Common myeloid progenitor, CD34-positive (primary cell): Measurements from ENCODE around the gene CPA3.

Experiments
- CTCF ChIA-PET: fragments of 350-600 bp; sonication (Branson Sonifier 250); formaldehyde crosslinking; loops from one replicate; lab custom pipeline; 2021; ENCODE audit warnings: antibody characterized with exemption; lab: Charles Lee
- POLR2A ChIA-PET: fragments of 350-600 bp; sonication (Branson Sonifier 250); formaldehyde crosslinking; loops from one replicate; lab custom pipeline; 2021; ENCODE audit warnings: antibody characterized with exemption; lab: Charles Lee
- DNase-seq, 3 donors: peaks; one replicate each; pipeline versions ENCODE4 v3.0.0 to v3.0.0-alpha.2; 2013
- H3K27ac ChIP-seq, 2 experiments: 1 replicate in 1 of 2; 2 replicates in 1 of 2; pipeline ENCODE4 v1.7.0; 2013; ENCODE audit warnings: inconsistent platforms in 2 of 2, low read length in 2 of 2, mild to moderate bottlenecking in 2 of 2, low read depth in 1 of 2, moderate library complexity in 1 of 2; ENCODE audit not compliant: severe bottlenecking in 2 of 2, insufficient read depth in 1 of 2, poor library complexity in 1 of 2
- H3K27me3 ChIP-seq, 5 experiments: replicated peaks in 2 of 5; 1 replicate in 3 of 5; 2 replicates in 2 of 5; pipeline versions ENCODE4 v1.6.1 to v1.7.0; 2013; ENCODE audit warnings: low read length in 4 of 5, mild to moderate bottlenecking in 2 of 5, moderate library complexity in 2 of 5, inconsistent platforms in 1 of 5; ENCODE audit not compliant: insufficient read depth in 5 of 5, control insufficient read depth in 4 of 5
- H3K36me3 ChIP-seq, 4 experiments: 1 replicate in 2 of 4; 2 replicates in 2 of 4; pipeline versions ENCODE4 v1.6.1 to v1.7.0; 2013; ENCODE audit warnings: low read length in 3 of 4, control low read depth in 1 of 4, mild to moderate bottlenecking in 1 of 4; ENCODE audit not compliant: control insufficient read depth in 4 of 4, insufficient read depth in 4 of 4
- H3K4me1 ChIP-seq, 4 experiments: 1 replicate in 3 of 4; 2 replicates in 1 of 4; pipeline versions ENCODE4 v1.6.1 to v1.7.1; 2013; ENCODE audit warnings: low read length in 3 of 4, mild to moderate bottlenecking in 3 of 4, control low read depth in 1 of 4, inconsistent platforms in 1 of 4, moderate library complexity in 1 of 4; ENCODE audit not compliant: control insufficient read depth in 4 of 4, insufficient read depth in 4 of 4; ENCODE audit errors: control extremely low read depth in 1 of 4
- H3K4me3 ChIP-seq, 7 experiments: 1 replicate in 4 of 7; 2 replicates in 3 of 7; pipeline versions ENCODE4 v1.5.1 to v1.7.0; 2013; ENCODE audit warnings: mild to moderate bottlenecking in 7 of 7, low read length in 6 of 7, moderate library complexity in 6 of 7, inconsistent platforms in 2 of 7, low read depth in 2 of 7, control low read depth in 1 of 7; ENCODE audit not compliant: insufficient read depth in 4 of 7, control insufficient read depth in 1 of 7; ENCODE audit errors: extremely low read depth in 1 of 7
- H3K9me3 ChIP-seq, 5 experiments: 1 replicate in 4 of 5; 2 replicates in 1 of 5; pipeline versions ENCODE4 v1.6.1 to v1.7.1; 2013; ENCODE audit warnings: low read length in 4 of 5, mild to moderate bottlenecking in 2 of 5, inconsistent platforms in 1 of 5, low read depth in 1 of 5, moderate library complexity in 1 of 5; ENCODE audit not compliant: control insufficient read depth in 4 of 5, insufficient read depth in 2 of 5; ENCODE audit errors: control extremely low read depth in 1 of 5
- WGBS: methylation state at CpG from one replicate; pipeline ENCODE4 v1.1.5; 2013; ENCODE audit not compliant: insufficient coverage; 5-methylcytosine and 5-hydroxymethylcytosine counted together

The CPA3 gene

GRCh38 chr3:148911173-148911572 lies 46.1 kb downstream of the CPA3 start:
- 100% methylated on average over 1 of the region's 2 CpGs for WGBS
- no peaks in the 10 kb centered on the region for H3K4me1 ChIP-seq
- H3K9me3 ChIP-seq = no peaks in the 10 kb centered on the region
- no peak overlapping the region for H3K27ac ChIP-seq
- ChIA-PET POLR2A (no interaction called here), CTCF (no interaction called here)
- no peak overlapping the region for H3K4me3 ChIP-seq
- no peaks in the 10 kb centered on the region for H3K36me3 ChIP-seq
- no peak for DNase-seq
- H3K27me3 ChIP-seq = no peaks in the 10 kb centered on the region

- no peak overlapping the region for H3K4me3 ChIP-seq
- no peaks in the 10 kb centered on the region for H3K36me3 ChIP-seq
- no peaks in the 10 kb centered on the region for H3K27me3 ChIP-seq
- ChIA-PET CTCF (no interaction called here), POLR2A (no interaction called here)
- WGBS = 100% methylated on average over 2 of the region's 2 CpGs
- DNase-seq = no peak
- no peaks in the 10 kb centered on the region for H3K9me3 ChIP-seq
- H3K4me1 ChIP-seq = no peaks in the 10 kb centered on the region
- H3K27ac ChIP-seq = no peak overlapping the region
Measured at GRCh38 chr3:148911592-148911991, 46.5 kb downstream of the CPA3 start.

GRCh38 chr3:148914936-148915690 lies 50.0 kb downstream of the CPA3 start:
- Histone ChIP-seq H3K27me3 (no peaks in the 10 kb centered on the region), H3K4me1 (no peaks in the 10 kb centered on the region), H3K4me3 (no peak overlapping the region), H3K36me3 (no peaks in the 10 kb centered on the region), H3K9me3 (peaks cover 0 to 4% (median 0%) of the 10 kb centered on the region in 5 experiments), H3K27ac (no peak overlapping the region)
- peak in 2 of 3 donors; percentile 4 to 6 for DNase-seq
- ChIA-PET POLR2A (no interaction called here), CTCF (no interaction called here)
- WGBS = no CpG with 5 or more reads among the region's 1 CpG

- Histone ChIP-seq H3K9me3 (peaks cover 0 to 4% (median 0%) of the 10 kb centered on the region in 5 experiments), H3K36me3 (no peaks in the 10 kb centered on the region), H3K4me1 (no peaks in the 10 kb centered on the region), H3K4me3 (no peak overlapping the region), H3K27ac (no peak overlapping the region), H3K27me3 (no peaks in the 10 kb centered on the region)
- CTCF ChIA-PET = no interaction called here
- WGBS = 100% methylated on average over 1 of the region's 2 CpGs
- no peak for DNase-seq
- POLR2A ChIA-PET = interaction anchor here (0.7 kb wide), 1 partner anchor 87 kb away, joined by 3 read pairs; no protein-coding TSS in a partner anchor
Measured at GRCh38 chr3:148916132-148916531, 51.0 kb downstream of the CPA3 start.

GRCh38 chr3:148922467-148922866 lies 57.4 kb downstream of the CPA3 start:
- Histone ChIP-seq H3K4me3 (no peak overlapping the region), H3K27me3 (no peaks in the 10 kb centered on the region), H3K36me3 (no peaks in the 10 kb centered on the region), H3K9me3 (peaks cover 0 to 4% (median 0%) of the 10 kb centered on the region in 5 experiments), H3K27ac (no peak overlapping the region), H3K4me1 (no peaks in the 10 kb centered on the region)
- WGBS = no CpG with 5 or more reads among the region's 1 CpG
- POLR2A ChIA-PET = no interaction called here
- DNase-seq = no peak
- CTCF ChIA-PET = no interaction called here

GRCh38 chr3:148923592-148923991 lies 58.5 kb downstream of the CPA3 start:
- Histone ChIP-seq H3K9me3 (peaks cover 0 to 4% (median 0%) of the 10 kb centered on the region in 5 experiments), H3K36me3 (no peaks in the 10 kb centered on the region), H3K4me3 (no peak overlapping the region), H3K27ac (no peak overlapping the region), H3K27me3 (no peaks in the 10 kb centered on the region), H3K4me1 (no peaks in the 10 kb centered on the region)
- CTCF ChIA-PET = no interaction called here
- DNase-seq = no peak
- POLR2A ChIA-PET = no interaction called here

DNA sequence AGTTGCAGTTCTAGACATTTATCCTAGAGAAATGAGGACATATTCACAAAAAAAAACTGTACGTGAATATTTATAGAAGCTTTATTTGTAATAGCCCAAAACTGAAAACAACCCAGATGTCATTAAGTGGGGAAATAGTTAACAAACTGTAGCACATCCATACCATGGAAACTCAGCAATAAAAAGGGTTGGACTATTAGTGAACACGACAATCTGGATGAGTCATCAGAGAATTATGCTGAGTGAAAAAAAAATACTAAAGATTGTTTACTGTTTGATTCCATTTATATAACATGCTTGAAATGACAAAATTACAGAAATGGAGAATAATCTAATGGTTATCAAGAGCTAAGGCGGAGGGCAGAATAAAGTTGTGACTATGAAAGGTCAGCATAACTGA lies 59.5 kb downstream of the CPA3 start:
- Histone ChIP-seq H3K4me3 (no peak overlapping the region), H3K27ac (no peak overlapping the region), H3K4me1 (no peaks in the 10 kb centered on the region), H3K27me3 (no peaks in the 10 kb centered on the region), H3K9me3 (no peaks in the 10 kb centered on the region), H3K36me3 (no peaks in the 10 kb centered on the region)
- WGBS = 100% methylated on average over 1 of the region's 3 CpGs
- POLR2A ChIA-PET = no interaction called here
- DNase-seq = no peak
- CTCF ChIA-PET = no interaction called here
